Neutrophil (primary cell): Measurements from ENCODE around the gene MYO1H.
"Not testable (repeated sequence)": the region's sequence is repeated elsewhere in the genome, so short reads cannot be mapped to it uniquely, and the experiment has no call there.

Experiments
- H3K27ac ChIP-seq: fragments of 200-600 bp; sonication (generic); 2 replicates; pipeline ENCODE4 v1.5.1; 2016; ENCODE audit warnings: mild to moderate bottlenecking, moderate library complexity
- H3K27me3 ChIP-seq: fragments of 200-600 bp; sonication (generic); 2 replicates; pipeline ENCODE4 v1.6.0; 2016; ENCODE audit warnings: mild to moderate bottlenecking
- H3K36me3 ChIP-seq: fragments of 200-600 bp; sonication (generic); 2 replicates; pipeline ENCODE4 v1.5.1; 2017
- H3K4me1 ChIP-seq, 2 experiments: fragments of 200-600 bp in 1 of 2; sonication (generic) in 1 of 2; 1 replicate in 1 of 2; 2 replicates in 1 of 2; pipeline versions ENCODE4 v1.5.1 to v1.6.1; 2013 to 2016; ENCODE audit warnings: low read depth in 1 of 2, low read length in 1 of 2, mild to moderate bottlenecking in 1 of 2, moderate library complexity in 1 of 2; ENCODE audit not compliant: control insufficient read depth in 1 of 2, insufficient read depth in 1 of 2
- H3K4me3 ChIP-seq, 2 experiments: fragments of 200-600 bp in 1 of 2; sonication (generic) in 1 of 2; 1 replicate in 1 of 2; 2 replicates in 1 of 2; pipeline ENCODE4 v1.5.1; 2013 to 2016; ENCODE audit warnings: low read depth in 1 of 2, low read length in 1 of 2, mild to moderate bottlenecking in 1 of 2, moderate library complexity in 1 of 2
- H3K9me3 ChIP-seq: fragments of 200-600 bp; sonication (generic); 2 replicates; pipeline ENCODE4 v1.5.1; 2016
- CTCF ChIP-seq: fragments of 200-600 bp; sonication (generic); IDR thresholded peaks from 2 replicates; pipeline ENCODE4 v1.5.1; 2016; ENCODE audit warnings: antibody characterized with exemption

MYO1H gene

DNA sequence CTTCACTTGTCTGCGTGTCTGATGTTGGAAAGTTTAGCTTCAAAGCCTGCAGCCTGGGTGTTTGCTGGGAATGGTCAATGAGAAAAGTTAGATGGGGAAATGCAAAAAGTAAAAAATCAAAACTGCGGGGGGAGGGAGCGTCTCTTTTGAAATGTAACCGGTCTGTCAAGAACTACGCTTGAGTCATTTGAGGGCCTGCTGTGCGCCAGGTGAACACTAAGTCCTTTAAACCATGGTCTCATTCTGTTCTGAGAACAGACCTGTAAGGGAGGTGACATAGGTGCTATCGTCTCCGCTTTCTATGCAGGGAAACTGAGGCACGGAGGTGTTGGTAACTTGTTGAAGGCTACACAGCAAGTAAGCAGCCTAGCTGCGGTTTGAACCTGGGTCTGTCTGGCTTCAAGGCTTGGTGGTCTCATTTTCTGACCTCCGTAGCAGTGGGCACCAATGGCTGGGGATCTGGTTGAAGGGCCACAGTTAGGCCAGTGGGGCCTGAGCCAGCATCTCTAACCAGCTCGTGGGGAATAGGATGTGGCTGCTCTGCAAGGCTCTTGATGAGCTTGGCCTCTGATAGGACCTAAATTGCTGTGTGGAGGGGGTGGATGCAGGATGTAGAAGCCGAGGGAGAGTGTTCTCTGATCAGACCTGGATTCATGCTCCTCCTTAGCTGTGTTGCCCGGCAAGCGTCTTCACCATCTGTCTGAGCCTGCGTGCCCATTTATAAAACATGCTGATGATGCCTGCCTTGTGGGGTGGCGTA, 87.9 kb downstream of the MYO1H start:
- H3K4me3 ChIP-seq, result no peak overlapping the region
- H3K9me3 ChIP-seq, result no peaks in the 10 kb centered on the region
- H3K36me3 ChIP-seq, result no peaks in the 10 kb centered on the region
- TF ChIP-seq CTCF, result no peak
- no peaks in the 10 kb centered on the region for H3K27me3 ChIP-seq
- H3K4me1 ChIP-seq, result no peaks in the 10 kb centered on the region
- no peak overlapping the region for H3K27ac ChIP-seq

DNA sequence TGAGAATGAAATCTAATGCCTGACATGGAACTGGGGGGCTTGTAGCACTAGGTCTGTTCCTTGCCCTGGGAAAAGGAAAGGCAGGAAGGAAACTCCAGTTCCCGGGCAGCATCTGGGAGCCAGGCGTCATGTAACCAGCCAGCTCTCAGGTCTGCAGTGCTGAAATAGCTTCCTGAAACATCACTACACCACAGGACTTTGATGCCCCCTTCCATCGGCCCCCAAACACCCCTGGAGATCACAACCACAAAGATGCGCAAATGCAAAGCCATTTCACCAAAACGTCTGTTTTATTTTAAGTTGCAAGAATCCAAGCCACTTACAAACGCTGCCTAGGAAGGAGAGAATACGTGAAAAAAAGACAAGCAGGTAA, 88.5 kb downstream of the MYO1H start:
- H3K27ac ChIP-seq, result no peak overlapping the region
- no peaks in the 10 kb centered on the region for H3K4me1 ChIP-seq
- H3K27me3 ChIP-seq, result no peaks in the 10 kb centered on the region
- TF ChIP-seq CTCF, result no peak
- H3K9me3 ChIP-seq, result no peaks in the 10 kb centered on the region
- no peak overlapping the region for H3K4me3 ChIP-seq
- no peaks in the 10 kb centered on the region for H3K36me3 ChIP-seq

DNA sequence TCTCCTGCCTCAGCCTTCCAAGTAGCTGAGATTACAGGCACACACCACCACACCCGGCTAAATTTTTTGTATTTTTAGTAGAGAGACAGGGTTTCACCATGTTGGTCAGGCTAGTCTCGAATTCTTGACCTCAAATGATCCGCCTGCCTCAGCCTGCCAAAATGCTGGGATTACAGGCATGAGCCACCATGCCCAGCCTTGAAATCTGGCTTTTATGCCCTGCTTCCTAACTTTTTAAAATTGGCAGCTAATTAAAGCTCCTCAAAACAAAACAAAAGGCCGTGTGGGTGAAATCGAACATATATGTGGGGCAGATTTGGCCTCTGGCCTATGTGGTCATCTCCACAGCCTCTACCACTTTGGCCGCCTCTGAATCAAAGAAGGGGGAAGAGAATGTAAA, 91.5 kb downstream of the MYO1H start:
- Histone ChIP-seq H3K27me3 (no peaks in the 10 kb centered on the region), H3K36me3 (no peaks in the 10 kb centered on the region)
- no peak for TF ChIP-seq CTCF

DNA sequence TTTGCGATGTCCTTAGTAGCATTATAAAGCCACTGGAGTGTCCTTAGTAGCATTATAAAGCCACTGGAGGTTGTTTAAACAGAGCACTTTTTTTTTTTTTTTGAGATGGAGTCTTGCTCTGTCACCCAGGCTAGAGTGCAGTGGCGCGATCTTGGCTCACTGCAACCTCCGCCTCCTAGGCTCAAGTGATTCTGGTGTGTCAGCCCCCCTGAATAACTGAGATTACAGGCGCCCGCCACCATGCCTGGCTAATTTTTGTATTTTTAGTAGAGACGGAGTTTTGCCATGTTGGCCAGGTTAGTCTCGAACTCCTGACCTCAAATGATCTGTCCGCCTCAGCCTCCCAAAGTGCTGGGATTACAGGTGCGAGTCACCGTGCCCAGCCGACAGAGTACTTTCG, 92.3 kb downstream of the MYO1H start:
- not testable (repeated sequence) for H3K27me3 ChIP-seq, H3K9me3 ChIP-seq, H3K27ac ChIP-seq, H3K4me3 ChIP-seq, H3K4me1 ChIP-seq, H3K36me3 ChIP-seq

More for the DNA sequence above, 91.5 kb downstream of the MYO1H start:
- no peaks in the 10 kb centered on the region for H3K4me1 ChIP-seq
- no peaks in the 10 kb centered on the region for H3K9me3 ChIP-seq
- H3K4me3 ChIP-seq, result no peak overlapping the region
- H3K27ac ChIP-seq, result no peak overlapping the region

GRCh38 chr12:109440851-109441490, 93.3 kb downstream of the MYO1H start:
- Histone ChIP-seq H3K9me3 (no peaks in the 10 kb centered on the region), H3K27me3 (no peaks in the 10 kb centered on the region), H3K36me3 (no peaks in the 10 kb centered on the region), H3K27ac (no peak overlapping the region), H3K4me3 (no peak overlapping the region), H3K4me1 (no peaks in the 10 kb centered on the region)
- no peak for TF ChIP-seq CTCF

- no peak for TF ChIP-seq CTCF
- Histone ChIP-seq H3K27me3 (no peaks in the 10 kb centered on the region), H3K27ac (no peak overlapping the region), H3K9me3 (no peaks in the 10 kb centered on the region), H3K4me3 (no peak overlapping the region), H3K4me1 (no peaks in the 10 kb centered on the region), H3K36me3 (peaks cover 26% of the 10 kb centered on the region)
Measured at GRCh38 chr12:109443794-109444193, 96.1 kb downstream of the MYO1H start.
